ENCODE measurements around the gene DCAF12L2.
"Not testable (repeated sequence)": the region's sequence is repeated elsewhere in the genome, so short reads cannot be mapped to it uniquely, and the experiment has no call there.

The DCAF12L2 gene

GRCh38 chrX:126165721-126166461, at the start of gene DCAF12L2:
Gene DCAF12L2 (minus strand): TSS chrX:126166289. CDS start chrX:126165924, 365 bp downstream.
- no peak for DNase-seq

- DNase-seq: not testable (repeated sequence)
These were observed 24.8 kb upstream of the DCAF12L2 start for GRCh38 chrX:126190888-126191287.

DNA sequence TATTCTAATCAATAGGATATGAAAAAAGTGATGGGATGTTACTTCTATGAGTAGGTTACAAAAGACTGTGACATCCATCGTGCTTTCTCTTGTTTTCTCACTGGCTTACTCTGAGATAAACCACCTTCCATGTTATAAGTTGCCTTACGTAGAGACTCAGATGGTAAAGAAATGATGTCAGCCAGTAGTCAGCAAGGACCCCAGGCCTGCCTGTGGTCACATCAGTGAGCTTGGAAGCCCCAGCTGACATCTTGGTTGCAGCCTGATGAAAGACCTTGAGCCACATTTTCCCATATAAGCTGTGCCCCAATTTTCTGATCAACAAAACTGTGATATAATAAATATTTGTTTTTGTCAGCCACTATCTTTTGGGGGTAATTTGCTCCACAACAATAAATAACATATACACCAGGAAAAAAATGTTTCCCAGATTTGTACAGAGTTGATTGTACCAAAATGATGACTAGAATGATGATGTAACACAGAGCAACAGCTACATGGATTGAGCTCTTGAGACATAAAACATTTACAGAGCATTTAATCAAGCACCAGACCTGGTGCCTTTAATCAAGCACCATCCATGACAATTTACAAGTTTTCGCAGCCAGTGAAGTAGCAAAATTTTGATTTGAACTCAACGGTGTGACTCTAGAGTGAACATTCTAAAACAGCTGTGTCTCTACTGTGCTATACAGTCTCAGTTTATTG, 11.2 kb upstream of the DCAF12L2 start:
- no peak for DNase-seq

DNA sequence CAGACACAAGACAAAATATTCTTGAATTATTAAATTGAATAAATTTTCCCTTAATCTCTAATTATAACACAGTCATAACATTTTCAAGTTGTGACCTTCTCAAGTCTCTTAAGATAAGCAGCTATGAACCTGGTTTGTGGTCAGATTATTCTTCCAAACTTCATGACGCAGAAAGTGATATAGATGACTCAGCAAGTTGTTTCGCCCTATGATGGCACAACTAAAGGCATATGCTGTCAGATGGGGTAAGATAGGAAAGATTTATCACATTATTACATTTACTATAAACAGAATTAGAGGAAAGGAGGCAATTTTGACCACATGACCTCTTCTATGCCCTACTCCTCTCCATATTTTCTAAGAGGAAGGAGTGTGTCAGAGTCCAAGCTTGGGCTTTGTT, 4.6 kb upstream of the DCAF12L2 start:
- no peak for DNase-seq

- no peak for DNase-seq
These were observed 1.5 kb upstream of the DCAF12L2 start for GRCh38 chrX:126167560-126167959.

GRCh38 chrX:126165401-126165720, 728 bp downstream of the DCAF12L2 start:
- no peak for DNase-seq

- DNase-seq: no peak
These were observed 1.2 kb downstream of the DCAF12L2 start for GRCh38 chrX:126164689-126165400.

- no peak for DNase-seq
These were observed 1.9 kb downstream of the DCAF12L2 start for GRCh38 chrX:126164226-126164625.

DNA sequence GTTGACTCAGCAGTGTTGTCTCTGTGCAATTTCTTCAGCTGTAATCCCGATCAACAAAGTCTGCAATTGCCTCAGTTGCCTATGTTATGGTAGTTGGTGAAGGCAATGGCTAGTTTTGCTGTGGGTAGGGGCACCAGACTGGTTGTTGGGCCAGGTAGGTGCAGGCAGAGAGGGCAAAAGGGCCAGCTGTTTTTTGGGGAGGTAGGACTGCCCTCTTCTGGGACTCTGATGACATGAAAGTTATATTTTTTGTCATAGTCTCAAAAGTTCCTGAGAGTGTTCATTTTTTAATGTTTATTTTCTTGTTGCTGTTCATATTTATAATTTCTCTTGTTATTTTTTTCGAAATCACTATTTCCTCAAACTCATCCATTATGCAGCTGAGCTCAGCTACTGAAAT, 25.1 kb downstream of the DCAF12L2 start:
- no peak for DNase-seq

- no peak for DNase-seq
These were observed 28.2 kb downstream of the DCAF12L2 start for GRCh38 chrX:126137899-126138298.

DNA sequence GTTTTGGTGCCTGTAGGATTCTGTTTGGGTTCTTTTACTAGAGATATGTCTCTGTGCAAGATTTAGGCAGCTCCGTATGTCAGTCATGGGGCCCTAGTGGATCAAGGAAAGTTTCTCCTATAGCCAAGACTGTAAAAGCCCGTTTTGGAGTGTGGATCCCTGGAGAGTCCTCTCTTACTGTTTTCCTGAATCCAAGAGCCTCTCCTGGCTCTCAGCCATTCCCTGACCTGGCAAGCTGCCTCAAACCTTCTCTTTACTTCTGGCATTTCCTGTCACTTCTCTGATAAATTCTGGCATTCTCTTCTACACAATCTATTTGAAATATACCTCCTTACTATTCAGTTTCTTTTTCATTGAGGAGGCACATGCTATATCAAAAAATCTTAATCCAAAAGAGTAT, 41.4 kb downstream of the DCAF12L2 start:
- no peak for DNase-seq

Measured in GF-D8 (cell line).